PC-9 (cell line): Measurements from ENCODE around the gene NKX6-2. TPM values are rescaled to one million over a fixed set of nuclear protein-coding genes. Genes with fewer than 3 reads are reported as not detected.

Experiments
- BruUV-seq: library from RNA; stranded (reverse); fragments of 400-500 nt; replicated peaks from 2 replicates; lab custom pipeline; 2021; lab: Mats Ljungman, UMichigan
- CTCF ChIA-PET: fragments of 300-600 bp; sonication (Branson Sonifier 250); formaldehyde crosslinking; loops from one replicate; lab custom pipeline; 2022; ENCODE audit warnings: antibody characterized with exemption; lab: Charles Lee
- POLR2A ChIA-PET: fragments of 300-600 bp; sonication (Branson Sonifier 250); formaldehyde crosslinking; loops from one replicate; lab custom pipeline; 2022; ENCODE audit warnings: antibody characterized with exemption; ENCODE audit not compliant: unreplicated experiment; lab: Charles Lee
- DNase-seq, 2 experiments: peaks; one replicate each; pipeline versions ENCODE4 v3.0.0 to v3.0.0-alpha.2; 2015 to 2022; ENCODE audit warnings: mixed read lengths in 1 of 2
- H2AFZ ChIP-seq: fragments of 200-600 bp; sonication (generic); 2 replicates; pipeline ENCODE4 v1.8.1; 2017; ENCODE audit warnings: antibody characterized with exemption
- H3F3A ChIP-seq: fragments of 200-600 bp; sonication (generic); 2 replicates; pipeline ENCODE4 v1.8.1; 2017; ENCODE audit warnings: antibody characterized with exemption, mild to moderate bottlenecking, low read depth; ENCODE audit not compliant: insufficient read depth
- H3K27ac ChIP-seq: fragments of 200-600 bp; sonication (generic); 2 replicates; pipeline ENCODE4 v1.6.1; 2016; ENCODE audit warnings: mixed run types
- H3K27me3 ChIP-seq: fragments of 200-600 bp; sonication (generic); 2 replicates; pipeline ENCODE4 v1.6.1; 2016; ENCODE audit warnings: low read depth, mixed run types; ENCODE audit not compliant: insufficient read depth
- H3K36me3 ChIP-seq: fragments of 200-600 bp; sonication (generic); 2 replicates; pipeline ENCODE4 v1.6.1; 2016; ENCODE audit warnings: low read depth, mixed run types
- H3K4me1 ChIP-seq: fragments of 200-600 bp; sonication (generic); replicated peaks from 2 replicates; pipeline ENCODE4 v1.6.1; 2016; ENCODE audit warnings: mixed run types; ENCODE audit not compliant: insufficient read depth
- H3K4me2 ChIP-seq: fragments of 200-600 bp; sonication (generic); 2 replicates; pipeline ENCODE4 v1.6.1; 2017; ENCODE audit warnings: mixed run types
- H3K4me3 ChIP-seq: fragments of 200-600 bp; sonication (generic); 2 replicates; pipeline ENCODE4 v1.6.1; 2016; ENCODE audit warnings: mixed run types
- H3K79me2 ChIP-seq: fragments of 200-600 bp; sonication (generic); 2 replicates; pipeline ENCODE4 v1.6.1; 2017; ENCODE audit warnings: low read depth, mixed run types
- H3K9me2 ChIP-seq: fragments of 200-600 bp; sonication (generic); 2 replicates; pipeline ENCODE4 v1.8.1; 2017; ENCODE audit warnings: mild to moderate bottlenecking; ENCODE audit not compliant: insufficient read depth
- H3K9me3 ChIP-seq: fragments of 200-600 bp; sonication (generic); 2 replicates; pipeline ENCODE4 v1.8.1; 2016; ENCODE audit warnings: low read depth; ENCODE audit not compliant: insufficient read depth
- H4K20me1 ChIP-seq: fragments of 200-600 bp; sonication (generic); 2 replicates; pipeline ENCODE4 v1.8.1; 2017; ENCODE audit not compliant: insufficient read depth
- EZH2 ChIP-seq: fragments of 200-600 bp; sonication (generic); IDR thresholded peaks from 2 replicates; pipeline ENCODE4 v1.8.0; 2017; ENCODE audit warnings: antibody characterized with exemption, low read depth
- intact Hi-C: fragments of 100-400 bp; cut with micrococcal nuclease; formaldehyde crosslinking; loops from one replicate; pipeline ENCODE4 v1.10.0; 2022; ENCODE audit not compliant: unreplicated experiment
- total RNA-seq: library from RNA; stranded (reverse); gene quantifications from 2 replicates; pipeline ENCODE4 v1.2.3, GENCODE V29; 2021
- TF ChIP-seq, protein P1 (sequence below): fragments of 200-600 bp; sonication (generic); conservative IDR thresholded peaks from 2 replicates; pipeline ENCODE4 v1.6.1; 2017; ENCODE audit warnings: mixed run types, antibody characterized with exemption, mild to moderate bottlenecking, moderate library complexity

Gene NKX6-2
- total RNA-seq, 1 experiment from 2014 or later = not detected

DNA sequence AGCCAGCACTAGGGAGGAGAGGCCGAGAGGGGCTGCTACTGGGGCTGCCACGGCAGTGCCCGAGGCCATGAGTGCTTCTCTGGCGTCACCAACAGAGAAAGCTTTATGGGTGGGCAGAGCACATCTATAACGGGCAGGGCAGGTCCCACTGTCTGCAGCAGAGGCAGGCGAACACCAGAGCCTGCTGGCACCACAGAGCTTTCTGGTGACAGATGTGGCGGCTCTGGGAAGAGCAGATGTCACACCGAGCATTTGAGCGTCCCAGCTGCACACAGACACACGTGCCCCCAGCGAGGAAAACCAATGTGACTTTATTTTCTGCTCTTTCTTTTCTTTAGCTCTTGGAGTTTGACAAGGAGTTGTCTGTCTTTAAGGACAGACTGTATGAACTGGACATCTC lies 20.5 kb downstream of the NKX6-2 start:
- no peaks in the 10 kb centered on the region for H3F3A ChIP-seq
- H3K36me3 ChIP-seq = no peaks in the 10 kb centered on the region
- H4K20me1 ChIP-seq = no peaks in the 10 kb centered on the region
- intact Hi-C loops = no loop called here
- H3K4me2 ChIP-seq = no peak overlapping the region
- no peaks in the 10 kb centered on the region for H3K9me2 ChIP-seq
- ChIA-PET CTCF (no interaction called here), POLR2A (no interaction called here)
- no peak for TF ChIP-seq EZH2
- TF ChIP-seq, protein P1, sequence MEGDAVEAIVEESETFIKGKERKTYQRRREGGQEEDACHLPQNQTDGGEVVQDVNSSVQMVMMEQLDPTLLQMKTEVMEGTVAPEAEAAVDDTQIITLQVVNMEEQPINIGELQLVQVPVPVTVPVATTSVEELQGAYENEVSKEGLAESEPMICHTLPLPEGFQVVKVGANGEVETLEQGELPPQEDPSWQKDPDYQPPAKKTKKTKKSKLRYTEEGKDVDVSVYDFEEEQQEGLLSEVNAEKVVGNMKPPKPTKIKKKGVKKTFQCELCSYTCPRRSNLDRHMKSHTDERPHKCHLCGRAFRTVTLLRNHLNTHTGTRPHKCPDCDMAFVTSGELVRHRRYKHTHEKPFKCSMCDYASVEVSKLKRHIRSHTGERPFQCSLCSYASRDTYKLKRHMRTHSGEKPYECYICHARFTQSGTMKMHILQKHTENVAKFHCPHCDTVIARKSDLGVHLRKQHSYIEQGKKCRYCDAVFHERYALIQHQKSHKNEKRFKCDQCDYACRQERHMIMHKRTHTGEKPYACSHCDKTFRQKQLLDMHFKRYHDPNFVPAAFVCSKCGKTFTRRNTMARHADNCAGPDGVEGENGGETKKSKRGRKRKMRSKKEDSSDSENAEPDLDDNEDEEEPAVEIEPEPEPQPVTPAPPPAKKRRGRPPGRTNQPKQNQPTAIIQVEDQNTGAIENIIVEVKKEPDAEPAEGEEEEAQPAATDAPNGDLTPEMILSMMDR = no peak
- no peaks in the 10 kb centered on the region for H3K4me1 ChIP-seq
- no peaks in the 10 kb centered on the region for H3K9me3 ChIP-seq
- H2AFZ ChIP-seq = no peak overlapping the region
- no TSS peak for BruUV-seq
- H3K27ac ChIP-seq = no peak overlapping the region
- DNase-seq = no peak
- no peak overlapping the region for H3K4me3 ChIP-seq
- no peaks in the 10 kb centered on the region for H3K27me3 ChIP-seq
- H3K79me2 ChIP-seq = no peaks in the 10 kb centered on the region

DNA sequence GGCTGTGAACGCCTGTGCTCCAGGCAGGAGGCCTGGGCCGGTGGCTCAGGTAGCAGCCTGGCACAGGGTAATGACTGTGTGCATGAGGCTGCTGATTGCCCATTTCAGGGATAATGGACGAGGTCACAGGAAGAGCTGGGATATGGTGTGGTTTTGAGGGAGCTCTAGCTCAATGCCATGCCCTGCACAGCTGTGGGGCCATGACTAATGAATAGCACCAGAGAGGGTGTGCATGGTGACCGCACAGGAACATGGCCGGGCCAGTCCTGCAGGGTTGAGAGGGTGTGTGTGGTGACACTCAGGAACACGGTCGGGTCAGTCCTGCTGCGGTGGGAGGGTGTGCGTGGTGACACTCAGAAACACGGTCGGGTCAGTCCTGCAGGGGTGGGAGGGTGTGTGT lies 21.8 kb downstream of the NKX6-2 start:
- Histone ChIP-seq H2AFZ (no peak overlapping the region), H3K4me1 (no peaks in the 10 kb centered on the region), H3F3A (no peaks in the 10 kb centered on the region), H4K20me1 (no peaks in the 10 kb centered on the region), H3K4me2 (no peak overlapping the region), H3K27me3 (no peaks in the 10 kb centered on the region), H3K36me3 (no peaks in the 10 kb centered on the region), H3K79me2 (no peaks in the 10 kb centered on the region), H3K9me2 (no peaks in the 10 kb centered on the region), H3K27ac (no peak overlapping the region), H3K4me3 (no peak overlapping the region), H3K9me3 (no peaks in the 10 kb centered on the region)
- TF ChIP-seq, protein P1 = no peak
- TF ChIP-seq EZH2 = no peak
- intact Hi-C loops = no loop called here
- ChIA-PET CTCF (no interaction called here), POLR2A (no interaction called here)
- DNase-seq = no peak
- no TSS peak for BruUV-seq

DNA sequence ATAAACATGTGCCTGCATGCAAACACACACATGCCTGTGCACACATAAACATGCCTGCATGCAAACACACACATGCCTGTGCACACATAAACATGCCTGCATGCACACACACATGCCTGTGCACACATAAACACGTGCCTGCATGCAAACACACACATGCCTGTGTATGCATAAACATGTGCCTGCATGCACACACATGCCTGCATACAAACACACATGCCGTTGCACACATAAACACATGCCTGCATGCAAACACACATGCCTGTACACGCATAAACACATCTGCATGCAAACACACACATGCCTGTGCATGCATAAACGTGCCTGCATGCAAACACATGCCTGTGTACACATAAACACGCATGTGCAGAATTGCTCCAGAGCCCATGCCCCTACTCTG lies 22.4 kb downstream of the NKX6-2 start:
- H3K9me2 ChIP-seq = no peaks in the 10 kb centered on the region
- H3K79me2 ChIP-seq = no peaks in the 10 kb centered on the region
- POLR2A ChIA-PET = no interaction called here
- H3K27ac ChIP-seq = no peak overlapping the region
- intact Hi-C loops = no loop called here
- no peak overlapping the region for H3K4me2 ChIP-seq
- no peak overlapping the region for H2AFZ ChIP-seq
- H3F3A ChIP-seq = no peaks in the 10 kb centered on the region
- no peaks in the 10 kb centered on the region for H3K36me3 ChIP-seq
- H3K4me3 ChIP-seq = no peak overlapping the region
- BruUV-seq = no TSS peak
- H3K27me3 ChIP-seq = no peaks in the 10 kb centered on the region
- H4K20me1 ChIP-seq = no peaks in the 10 kb centered on the region
- CTCF ChIA-PET = no interaction called here
- DNase-seq = no peak
- TF ChIP-seq, protein P1 = no peak
- no peak for TF ChIP-seq EZH2
- no peaks in the 10 kb centered on the region for H3K9me3 ChIP-seq
- H3K4me1 ChIP-seq = no peaks in the 10 kb centered on the region
